Gastrocnemius medialis (tissue), 4 donors: ENCODE results near the gene KASH5. TPM values are rescaled to one million over a fixed set of nuclear protein-coding genes. Genes with fewer than 3 reads are reported as not detected.

ENCODE experiments used
- ATAC-seq, 2 donors: fragments of 150-250 bp; one replicate each; pipeline ENCODE4 v1.9.1; 2016
- DNase-seq, 2 donors: peaks; one replicate each; pipeline ENCODE4 v3.0.0-alpha.2; 2019
- H3K27ac ChIP-seq, 4 donors: fragments of 200-600 bp; sonication (generic); 1 replicate in 1 of 4; 2 replicates in 3 of 4; pipeline ENCODE4 v1.5.1; 2016 to 2018; ENCODE audit warnings: mild to moderate bottlenecking in 2 of 4, moderate library complexity in 1 of 4
- H3K27me3 ChIP-seq, 3 donors: fragments of 200-600 bp; sonication (generic) in 2 of 3; 1 replicate in 1 of 3; 2 replicates in 2 of 3; pipeline versions ENCODE4 v1.5.1 to v1.6.0; 2016 to 2019; ENCODE audit warnings: mild to moderate bottlenecking in 1 of 3, moderate library complexity in 1 of 3
- H3K36me3 ChIP-seq, 2 donors: fragments of 200-600 bp; sonication (generic) in 1 of 2; one replicate each; pipeline ENCODE4 v1.5.1; 2017 to 2018
- H3K4me1 ChIP-seq, 2 donors: fragments of 200-600 bp; sonication (generic) in 1 of 2; one replicate each; pipeline ENCODE4 v1.5.1; 2016 to 2017; ENCODE audit warnings: mild to moderate bottlenecking in 2 of 2
- H3K4me3 ChIP-seq, 4 donors: fragments of 200-600 bp; sonication (generic) in 3 of 4; 1 replicate in 1 of 4; 2 replicates in 3 of 4; pipeline ENCODE4 v1.5.1; 2016 to 2019; ENCODE audit warnings: mild to moderate bottlenecking in 2 of 4
- H3K9me3 ChIP-seq, 3 donors: fragments of 200-600 bp; sonication (generic) in 2 of 3; 1 replicate in 1 of 3; 2 replicates in 2 of 3; pipeline ENCODE4 v1.5.1; 2016 to 2019
- POLR2A ChIP-seq, 2 donors: fragments of 450-650 bp; IDR thresholded peaks; one replicate each; pipeline ENCODE4 v1.6.1; 2017; ENCODE audit warnings: antibody characterized with exemption in 2 of 2, mild to moderate bottlenecking in 2 of 2, moderate library complexity in 2 of 2
- in situ Hi-C, 4 donors: fragments of 200-750 bp; cut with MboI; loops; one replicate each; pipeline versions ENCODE4 v1.15.0 to v1.8.0; 2017; ENCODE audit warnings: low sequenced_read_pairs in 4 of 4
- intact Hi-C: fragments of 100-400 bp; cut with DNase I; formaldehyde crosslinking; loops from one replicate; pipeline ENCODE4 v1.15.1; 2023; ENCODE audit warnings: low total_unique reads
- total RNA-seq, 4 donors: library from RNA; depleted of rRNA; stranded (reverse); fragments of >200 nt; gene quantifications; one replicate each; pipeline versions ENCODE4 v1.1.0 to v1.2.3, GENCODE V29; 2016
- TF ChIP-seq, protein P1 (sequence below), 5 experiments: fragments of 450-650 bp in 3 of 5; fragments of 200-600 bp in 2 of 5; sonication (generic) in 2 of 5; IDR thresholded peaks in 4 of 5; conservative IDR thresholded peaks in 1 of 5; 1 replicate in 4 of 5; 2 replicates in 1 of 5; pipeline ENCODE4 v1.5.1; 2016 to 2019; ENCODE audit warnings: antibody characterized with exemption in 5 of 5, mild to moderate bottlenecking in 3 of 5, moderate library complexity in 3 of 5

KASH5 gene
- total RNA-seq, 4 donors from 2014 or later, result not detected

DNA sequence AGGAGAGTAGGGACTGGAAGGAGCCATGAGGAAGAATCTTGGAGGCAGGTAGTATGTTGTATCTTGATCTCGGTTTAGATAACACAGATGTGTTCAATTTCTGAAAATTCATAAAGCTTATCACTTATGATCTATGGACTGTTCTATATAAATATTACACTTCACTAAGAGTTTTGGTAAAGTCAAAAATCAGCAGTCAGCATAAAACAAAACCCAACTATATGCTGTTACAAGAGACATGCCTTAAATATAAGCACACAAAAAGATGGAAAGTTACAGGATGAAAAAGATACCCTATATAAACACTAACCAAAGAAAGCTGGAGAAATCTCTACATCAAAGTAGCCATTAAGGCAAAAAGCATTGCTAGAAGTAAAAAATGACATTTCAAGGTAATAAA is 4.5 kb upstream of the KASH5 start:
- DNase-seq, result no peak
- H3K36me3 ChIP-seq, result no peaks in the 10 kb centered on the region
- H3K27ac ChIP-seq, result no peak overlapping the region
- H3K9me3 ChIP-seq, result peaks cover 0 to 10% (median 0%) of the 10 kb centered on the region in 3 donors
- intact Hi-C loops, result no loop called here
- in situ Hi-C loops, result loop anchor here in 2 of 4 donors (10.0 to 25.0 kb wide), 2 partner anchors 61 to 154 kb away; partner anchors contain the start of genes RCN3 (in 1 of the 2) and SLC17A7 (in 1 of the 2)
- no peak overlapping the region for H3K4me3 ChIP-seq
- H3K27me3 ChIP-seq, result peaks cover 7 to 27% (median 8%) of the 10 kb centered on the region in 3 donors
- no peak for ATAC-seq
- TF ChIP-seq, protein P1, sequence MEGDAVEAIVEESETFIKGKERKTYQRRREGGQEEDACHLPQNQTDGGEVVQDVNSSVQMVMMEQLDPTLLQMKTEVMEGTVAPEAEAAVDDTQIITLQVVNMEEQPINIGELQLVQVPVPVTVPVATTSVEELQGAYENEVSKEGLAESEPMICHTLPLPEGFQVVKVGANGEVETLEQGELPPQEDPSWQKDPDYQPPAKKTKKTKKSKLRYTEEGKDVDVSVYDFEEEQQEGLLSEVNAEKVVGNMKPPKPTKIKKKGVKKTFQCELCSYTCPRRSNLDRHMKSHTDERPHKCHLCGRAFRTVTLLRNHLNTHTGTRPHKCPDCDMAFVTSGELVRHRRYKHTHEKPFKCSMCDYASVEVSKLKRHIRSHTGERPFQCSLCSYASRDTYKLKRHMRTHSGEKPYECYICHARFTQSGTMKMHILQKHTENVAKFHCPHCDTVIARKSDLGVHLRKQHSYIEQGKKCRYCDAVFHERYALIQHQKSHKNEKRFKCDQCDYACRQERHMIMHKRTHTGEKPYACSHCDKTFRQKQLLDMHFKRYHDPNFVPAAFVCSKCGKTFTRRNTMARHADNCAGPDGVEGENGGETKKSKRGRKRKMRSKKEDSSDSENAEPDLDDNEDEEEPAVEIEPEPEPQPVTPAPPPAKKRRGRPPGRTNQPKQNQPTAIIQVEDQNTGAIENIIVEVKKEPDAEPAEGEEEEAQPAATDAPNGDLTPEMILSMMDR (IDR thresholded peaks at IDR 0.05 in 4 of 5, conservative IDR thresholded peaks at IDR 0.05 in 1 of 5), result no peak
- no peak for TF ChIP-seq POLR2A (IDR thresholded peaks at IDR 0.05)
- no peaks in the 10 kb centered on the region for H3K4me1 ChIP-seq

DNA sequence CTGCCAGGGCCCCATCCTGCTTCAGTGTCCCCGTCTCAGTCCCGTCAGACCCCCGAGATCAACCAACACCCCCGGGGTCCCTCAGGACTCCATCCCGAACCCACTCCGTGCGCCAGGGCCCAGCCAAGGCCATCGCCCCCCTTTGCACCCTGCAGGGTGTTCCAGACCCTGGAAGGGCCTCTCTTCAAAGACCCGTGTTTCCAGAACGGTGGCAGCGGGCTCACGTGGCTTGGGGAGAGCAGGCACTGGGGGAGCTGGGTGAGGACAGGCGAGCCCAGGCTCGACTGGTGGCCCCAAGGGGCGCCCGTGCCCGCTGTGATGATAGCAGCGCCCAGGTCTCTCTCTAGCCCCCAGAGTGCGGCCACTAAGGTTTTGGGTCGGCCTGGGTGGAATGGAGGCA is 1.4 kb downstream of the KASH5 start:
- intact Hi-C loops (no loop called here), in situ Hi-C loops (loop anchor here in 2 of 4 donors (10.0 to 25.0 kb wide), 2 partner anchors 55 to 148 kb away; partner anchors contain the start of genes RCN3 (in 1 of the 2) and SLC17A7 (in 1 of the 2))

DNA sequence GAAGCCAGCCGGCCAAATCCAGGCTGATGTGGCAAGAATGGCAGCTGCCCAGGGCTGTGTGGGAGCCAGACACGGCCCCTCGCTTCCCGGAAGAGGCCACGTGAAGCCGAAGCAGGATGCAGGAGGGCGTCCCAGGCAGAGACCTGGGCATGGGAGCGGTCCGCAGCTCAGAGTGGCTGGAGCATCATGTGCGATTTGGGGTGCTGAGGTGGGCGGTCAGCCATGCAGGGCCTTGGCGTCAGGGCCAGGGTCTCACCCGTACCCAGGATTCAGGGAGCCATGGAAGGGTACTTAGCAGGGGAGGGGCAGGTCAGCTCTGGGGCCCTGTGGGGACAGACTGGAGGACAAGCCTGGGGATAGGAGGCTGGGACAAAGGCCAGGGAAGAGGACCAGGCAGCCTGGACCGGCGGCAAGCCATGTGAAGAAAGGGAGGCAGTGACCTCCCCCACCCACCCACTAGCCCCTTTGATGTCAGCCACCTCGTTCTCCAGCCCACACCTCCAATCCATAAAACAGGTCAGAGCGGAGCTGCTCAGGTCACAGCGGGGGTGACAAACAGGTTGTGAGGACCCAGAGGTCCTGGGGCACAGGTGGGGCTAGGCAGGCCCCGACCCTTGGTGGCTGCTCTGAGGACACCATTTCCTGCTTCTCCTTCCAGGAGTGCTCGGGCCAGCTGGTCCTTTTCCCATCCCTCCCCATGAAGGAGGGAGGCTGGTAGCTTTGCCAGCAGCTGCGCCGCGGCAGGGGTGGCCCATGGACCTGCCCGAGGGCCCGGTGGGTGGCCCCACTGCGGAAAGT is 2.3 kb downstream of the KASH5 start:
- in situ Hi-C loops, result loop anchor here in 3 of 4 donors (5.0 to 25.0 kb wide), 4 partner anchors 52 to 147 kb away; partner anchors contain the start of genes SLC17A7 (in 2 of the 3) and RCN3 (in 1 of the 3)

More for the DNA sequence above, 1.4 kb downstream of the KASH5 start:
- Histone ChIP-seq H3K9me3 (no peaks in the 10 kb centered on the region), H3K27me3 (peaks cover 0 to 14% (median 11%) of the 10 kb centered on the region in 3 donors), H3K4me3 (no peak overlapping the region), H3K4me1 (no peaks in the 10 kb centered on the region), H3K36me3 (no peaks in the 10 kb centered on the region), H3K27ac (no peak overlapping the region)
- TF ChIP-seq, protein P1 (IDR thresholded peaks at IDR 0.05 in 4 of 5, conservative IDR thresholded peaks at IDR 0.05 in 1 of 5), result no peak
- TF ChIP-seq POLR2A (IDR thresholded peaks at IDR 0.05), result no peak
- ATAC-seq (no peak), DNase-seq (no peak)

GRCh38 chr19:49390929-49391359 is 2.9 kb downstream of the KASH5 start:
- TF ChIP-seq, protein P1 (IDR thresholded peaks at IDR 0.05 in 4 of 5, conservative IDR thresholded peaks at IDR 0.05 in 1 of 5), result no peak
- TF ChIP-seq POLR2A (IDR thresholded peaks at IDR 0.05), result no peak
- Histone ChIP-seq H3K27me3 (peaks cover 0 to 14% (median 7%) of the 10 kb centered on the region in 3 donors), H3K27ac (no peak overlapping the region), H3K4me1 (no peaks in the 10 kb centered on the region), H3K36me3 (no peaks in the 10 kb centered on the region), H3K4me3 (no peak overlapping the region), H3K9me3 (no peaks in the 10 kb centered on the region)
- ATAC-seq, result no peak
- in situ Hi-C loops, result loop anchor here in 3 of 4 donors (5.0 to 25.0 kb wide), 4 partner anchors 51 to 146 kb away; partner anchors contain the start of genes SLC17A7 (in 2 of the 3) and RCN3 (in 1 of the 3)
- DNase-seq, result no peak
- intact Hi-C loops, result no loop called here

More for the DNA sequence above, 2.3 kb downstream of the KASH5 start:
- H3K4me1 ChIP-seq, result no peaks in the 10 kb centered on the region
- no peak overlapping the region for H3K4me3 ChIP-seq
- no peak for ATAC-seq
- H3K9me3 ChIP-seq, result no peaks in the 10 kb centered on the region
- intact Hi-C loops, result no loop called here
- H3K27me3 ChIP-seq, result peaks cover 0 to 14% (median 7%) of the 10 kb centered on the region in 3 donors
- H3K27ac ChIP-seq, result no peak overlapping the region
- H3K36me3 ChIP-seq, result no peaks in the 10 kb centered on the region
- DNase-seq, result no peak
- TF ChIP-seq, protein P1 (IDR thresholded peaks at IDR 0.05 in 4 of 5, conservative IDR thresholded peaks at IDR 0.05 in 1 of 5), result no peak
- TF ChIP-seq POLR2A (IDR thresholded peaks at IDR 0.05), result no peak
